ENCODE measurements around the gene TBC1D16.
A peak's percentile ranks its signal among the peaks of the same experiment; 100 is the strongest.

DNA sequence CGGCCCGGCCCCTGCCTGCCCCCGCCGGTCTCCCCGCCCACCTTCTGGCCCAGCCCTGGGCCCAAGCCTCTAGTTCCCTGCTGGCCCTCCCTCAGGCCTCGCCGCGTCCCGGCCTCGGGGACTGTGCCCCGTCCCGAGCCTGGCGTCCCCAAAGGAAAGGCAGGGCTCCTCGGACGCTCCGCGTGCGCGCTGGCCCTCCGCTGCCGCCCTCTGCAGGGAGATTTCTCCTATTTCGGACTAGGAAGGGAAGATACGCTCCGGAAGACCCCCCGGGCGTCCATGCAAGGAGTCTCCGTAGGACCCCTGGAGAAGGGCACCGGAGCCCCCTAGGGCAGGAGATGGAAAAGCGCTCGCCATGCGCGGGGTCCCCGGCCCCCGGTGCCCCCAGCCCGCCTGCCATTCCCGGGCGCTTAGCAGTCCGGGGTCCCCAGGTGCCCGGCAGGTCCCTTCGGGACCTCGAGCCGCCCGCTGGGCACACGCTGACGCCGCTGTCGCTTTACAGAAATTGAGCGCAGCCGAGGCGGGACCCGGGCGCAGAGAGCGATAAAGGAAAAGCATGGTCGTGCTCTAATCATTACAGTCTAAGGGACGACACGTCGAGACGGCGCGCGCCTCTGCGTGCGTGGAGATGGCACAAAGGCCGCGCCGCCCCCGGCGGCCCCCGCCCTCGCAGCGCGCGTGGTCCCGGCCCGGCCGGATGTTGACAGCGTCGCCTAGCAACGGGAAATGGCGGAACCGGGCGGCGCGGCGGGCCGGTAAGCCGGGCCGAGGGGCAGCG, 454 bp upstream of the TBC1D16 start, which contains the start of gene CCDC40:
- TF ChIP-seq POLR2A (IDR thresholded peaks at IDR 0.05), result peak in 1 of 4 donors; percentile 47
- TF ChIP-seq, protein P1, sequence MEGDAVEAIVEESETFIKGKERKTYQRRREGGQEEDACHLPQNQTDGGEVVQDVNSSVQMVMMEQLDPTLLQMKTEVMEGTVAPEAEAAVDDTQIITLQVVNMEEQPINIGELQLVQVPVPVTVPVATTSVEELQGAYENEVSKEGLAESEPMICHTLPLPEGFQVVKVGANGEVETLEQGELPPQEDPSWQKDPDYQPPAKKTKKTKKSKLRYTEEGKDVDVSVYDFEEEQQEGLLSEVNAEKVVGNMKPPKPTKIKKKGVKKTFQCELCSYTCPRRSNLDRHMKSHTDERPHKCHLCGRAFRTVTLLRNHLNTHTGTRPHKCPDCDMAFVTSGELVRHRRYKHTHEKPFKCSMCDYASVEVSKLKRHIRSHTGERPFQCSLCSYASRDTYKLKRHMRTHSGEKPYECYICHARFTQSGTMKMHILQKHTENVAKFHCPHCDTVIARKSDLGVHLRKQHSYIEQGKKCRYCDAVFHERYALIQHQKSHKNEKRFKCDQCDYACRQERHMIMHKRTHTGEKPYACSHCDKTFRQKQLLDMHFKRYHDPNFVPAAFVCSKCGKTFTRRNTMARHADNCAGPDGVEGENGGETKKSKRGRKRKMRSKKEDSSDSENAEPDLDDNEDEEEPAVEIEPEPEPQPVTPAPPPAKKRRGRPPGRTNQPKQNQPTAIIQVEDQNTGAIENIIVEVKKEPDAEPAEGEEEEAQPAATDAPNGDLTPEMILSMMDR (IDR thresholded peaks at IDR 0.05), result no peak

Data from esophagus squamous epithelium (tissue), 4 donors.